ENCODE results near the gene ZNF236.
"Not testable (repeated sequence)": the region's sequence is repeated elsewhere in the genome, so short reads cannot be mapped to it uniquely, and the experiment has no call there.

Gene ZNF236

GRCh38 chr18:76806301-76806700 is 16.1 kb upstream of the ZNF236 start:
- no peak overlapping the region for H3K4me3 ChIP-seq (replicated peaks; ENCODE audit: low read depth, low read length)
- no peak for TF ChIP-seq CTCF (IDR thresholded peaks at IDR 0.05; ENCODE audit: low read depth, low read length, missing control alignments)
- no peak for DNase-seq (ENCODE audit: extremely low read depth, low read depth)

GRCh38 chr18:76808561-76808960 is 13.8 kb upstream of the ZNF236 start:
- no peak for DNase-seq (ENCODE audit: extremely low read depth, low read depth)
- TF ChIP-seq CTCF (IDR thresholded peaks at IDR 0.05; ENCODE audit: low read depth, low read length, missing control alignments), result no peak
- H3K4me3 ChIP-seq (replicated peaks; ENCODE audit: low read depth, low read length), result no peak overlapping the region

GRCh38 chr18:76811530-76811929 is 10.8 kb upstream of the ZNF236 start:
- H3K4me3 ChIP-seq (replicated peaks; ENCODE audit: low read depth, low read length); DNase-seq (ENCODE audit: extremely low read depth, low read depth): not testable (repeated sequence)

GRCh38 chr18:76814256-76814655 is 8.1 kb upstream of the ZNF236 start:
- H3K4me3 ChIP-seq (replicated peaks; ENCODE audit: low read depth, low read length), result no peak overlapping the region
- DNase-seq (ENCODE audit: extremely low read depth, low read depth), result no peak
- no peak for TF ChIP-seq CTCF (IDR thresholded peaks at IDR 0.05; ENCODE audit: low read depth, low read length, missing control alignments)

- DNase-seq (ENCODE audit: extremely low read depth, low read depth), result no peak
Measured at GRCh38 chr18:76816127-76816526, 6.2 kb upstream of the ZNF236 start.

GRCh38 chr18:76817888-76818611 is 4.3 kb upstream of the ZNF236 start:
- no peak for TF ChIP-seq CTCF (IDR thresholded peaks at IDR 0.05; ENCODE audit: low read depth, low read length, missing control alignments)
- DNase-seq (ENCODE audit: extremely low read depth, low read depth), result no peak
- no peak overlapping the region for H3K4me3 ChIP-seq (replicated peaks; ENCODE audit: low read depth, low read length)

More at GRCh38 chr18:76816127-76816526, 6.2 kb upstream of the ZNF236 start:
- H3K4me3 ChIP-seq (replicated peaks; ENCODE audit: low read depth, low read length), result no peak overlapping the region
- TF ChIP-seq CTCF (IDR thresholded peaks at IDR 0.05; ENCODE audit: low read depth, low read length, missing control alignments), result no peak

GRCh38 chr18:76819411-76820136 is 2.8 kb upstream of the ZNF236 start:
- no peak overlapping the region for H3K4me3 ChIP-seq (replicated peaks; ENCODE audit: low read depth, low read length)

More at GRCh38 chr18:76819411-76820136, 2.8 kb upstream of the ZNF236 start:
- no peak for TF ChIP-seq CTCF (IDR thresholded peaks at IDR 0.05; ENCODE audit: low read depth, low read length, missing control alignments)
- no peak for DNase-seq (ENCODE audit: extremely low read depth, low read depth)

Measured in HFF-Myc (cell line).